Effector memory CD4-positive, alpha-beta T cell (primary cell): Measurements from ENCODE around the gene TTLL12.

Experiments
- DNase-seq, 3 donors: peaks; one replicate each; pipeline ENCODE4 v3.0.0-alpha.2; 2020
- H3K27ac ChIP-seq: 2 replicates; pipeline ENCODE4 v1.7.0; 2013; ENCODE audit warnings: mild to moderate bottlenecking, low read length, moderate library complexity; ENCODE audit not compliant: insufficient read depth, poor library complexity, severe bottlenecking
- H3K27me3 ChIP-seq: replicated peaks from 2 replicates; pipeline ENCODE4 v1.7.0; 2013; ENCODE audit warnings: mild to moderate bottlenecking, low read length; ENCODE audit not compliant: insufficient read depth, control insufficient read depth, poor library complexity, severe bottlenecking
- H3K36me3 ChIP-seq: 2 replicates; pipeline ENCODE4 v1.7.0; 2013; ENCODE audit warnings: mild to moderate bottlenecking, low read length, moderate library complexity; ENCODE audit not compliant: control insufficient read depth, insufficient read depth
- H3K4me1 ChIP-seq: 2 replicates; pipeline ENCODE4 v1.7.0; 2013; ENCODE audit warnings: low read length, mild to moderate bottlenecking; ENCODE audit not compliant: control insufficient read depth, insufficient read depth, poor library complexity, severe bottlenecking
- H3K4me3 ChIP-seq: 2 replicates; pipeline ENCODE4 v1.7.0; 2013; ENCODE audit warnings: low read length, low read depth, mild to moderate bottlenecking; ENCODE audit not compliant: insufficient read depth, poor library complexity, severe bottlenecking
- H3K9me3 ChIP-seq: 2 replicates; pipeline ENCODE4 v1.7.0; 2013; ENCODE audit warnings: mild to moderate bottlenecking, low read length, moderate library complexity; ENCODE audit not compliant: control insufficient read depth

TTLL12 gene

GRCh38 chr22:43228330-43228729 is 41.4 kb upstream of the TTLL12 start:
- H3K4me1 ChIP-seq, result peaks cover 4% of the 10 kb centered on the region
- no peak overlapping the region for H3K4me3 ChIP-seq
- H3K27ac ChIP-seq, result no peak overlapping the region
- H3K9me3 ChIP-seq, result no peaks in the 10 kb centered on the region
- H3K36me3 ChIP-seq, result no peaks in the 10 kb centered on the region
- H3K27me3 ChIP-seq, result no peaks in the 10 kb centered on the region
- no peak for DNase-seq

- Histone ChIP-seq H3K27ac (no peak overlapping the region), H3K9me3 (no peaks in the 10 kb centered on the region), H3K4me1 (peaks cover 4% of the 10 kb centered on the region), H3K36me3 (no peaks in the 10 kb centered on the region), H3K27me3 (no peaks in the 10 kb centered on the region), H3K4me3 (no peak overlapping the region)
- no peak for DNase-seq
Observed at GRCh38 chr22:43227239-43227630, 40.3 kb upstream of the TTLL12 start.

GRCh38 chr22:43226377-43227238 is 39.7 kb upstream of the TTLL12 start:
- no peak for DNase-seq
- H3K36me3 ChIP-seq, result no peaks in the 10 kb centered on the region
- no peak overlapping the region for H3K4me3 ChIP-seq
- H3K4me1 ChIP-seq, result peaks cover 4% of the 10 kb centered on the region
- no peak overlapping the region for H3K27ac ChIP-seq
- no peaks in the 10 kb centered on the region for H3K9me3 ChIP-seq
- H3K27me3 ChIP-seq, result no peaks in the 10 kb centered on the region

- H3K9me3 ChIP-seq, result no peaks in the 10 kb centered on the region
- no peak for DNase-seq
- H3K27me3 ChIP-seq, result no peaks in the 10 kb centered on the region
- no peaks in the 10 kb centered on the region for H3K36me3 ChIP-seq
- no peaks in the 10 kb centered on the region for H3K4me1 ChIP-seq
- H3K4me3 ChIP-seq, result no peak overlapping the region
- H3K27ac ChIP-seq, result no peak overlapping the region
Observed at GRCh38 chr22:43225609-43226008, 38.7 kb upstream of the TTLL12 start.

GRCh38 chr22:43222987-43223386 is 36.1 kb upstream of the TTLL12 start:
- DNase-seq, result no peak
- no peaks in the 10 kb centered on the region for H3K27me3 ChIP-seq

GRCh38 chr22:43222262-43222661 is 35.3 kb upstream of the TTLL12 start:
- no peaks in the 10 kb centered on the region for H3K36me3 ChIP-seq
- DNase-seq, result no peak
- H3K9me3 ChIP-seq, result no peaks in the 10 kb centered on the region
- no peak overlapping the region for H3K27ac ChIP-seq
- H3K4me1 ChIP-seq, result no peaks in the 10 kb centered on the region
- H3K27me3 ChIP-seq, result no peaks in the 10 kb centered on the region
- no peak overlapping the region for H3K4me3 ChIP-seq

More at GRCh38 chr22:43222987-43223386, 36.1 kb upstream of the TTLL12 start:
- Histone ChIP-seq H3K27ac (no peak overlapping the region), H3K9me3 (no peaks in the 10 kb centered on the region), H3K4me1 (no peaks in the 10 kb centered on the region), H3K4me3 (no peak overlapping the region), H3K36me3 (no peaks in the 10 kb centered on the region)

- no peak overlapping the region for H3K4me3 ChIP-seq
- DNase-seq, result no peak
- no peaks in the 10 kb centered on the region for H3K9me3 ChIP-seq
- no peaks in the 10 kb centered on the region for H3K27me3 ChIP-seq
- H3K4me1 ChIP-seq, result no peaks in the 10 kb centered on the region
- H3K36me3 ChIP-seq, result no peaks in the 10 kb centered on the region
- no peak overlapping the region for H3K27ac ChIP-seq
Observed at GRCh38 chr22:43220625-43221380, 33.9 kb upstream of the TTLL12 start.

- Histone ChIP-seq H3K4me3 (no peak overlapping the region), H3K27ac (no peak overlapping the region), H3K36me3 (no peaks in the 10 kb centered on the region), H3K9me3 (no peaks in the 10 kb centered on the region), H3K27me3 (no peaks in the 10 kb centered on the region), H3K4me1 (no peaks in the 10 kb centered on the region)
- DNase-seq, result no peak
Observed at GRCh38 chr22:43218786-43219185, 31.9 kb upstream of the TTLL12 start.

GRCh38 chr22:43217285-43218030 is 30.5 kb upstream of the TTLL12 start:
- H3K36me3 ChIP-seq, result no peaks in the 10 kb centered on the region
- DNase-seq, result no peak
- no peaks in the 10 kb centered on the region for H3K27me3 ChIP-seq
- no peaks in the 10 kb centered on the region for H3K9me3 ChIP-seq
- no peak overlapping the region for H3K27ac ChIP-seq
- no peak overlapping the region for H3K4me3 ChIP-seq
- H3K4me1 ChIP-seq, result no peaks in the 10 kb centered on the region
